Measurements from ENCODE around the gene GPR33.

DNA sequence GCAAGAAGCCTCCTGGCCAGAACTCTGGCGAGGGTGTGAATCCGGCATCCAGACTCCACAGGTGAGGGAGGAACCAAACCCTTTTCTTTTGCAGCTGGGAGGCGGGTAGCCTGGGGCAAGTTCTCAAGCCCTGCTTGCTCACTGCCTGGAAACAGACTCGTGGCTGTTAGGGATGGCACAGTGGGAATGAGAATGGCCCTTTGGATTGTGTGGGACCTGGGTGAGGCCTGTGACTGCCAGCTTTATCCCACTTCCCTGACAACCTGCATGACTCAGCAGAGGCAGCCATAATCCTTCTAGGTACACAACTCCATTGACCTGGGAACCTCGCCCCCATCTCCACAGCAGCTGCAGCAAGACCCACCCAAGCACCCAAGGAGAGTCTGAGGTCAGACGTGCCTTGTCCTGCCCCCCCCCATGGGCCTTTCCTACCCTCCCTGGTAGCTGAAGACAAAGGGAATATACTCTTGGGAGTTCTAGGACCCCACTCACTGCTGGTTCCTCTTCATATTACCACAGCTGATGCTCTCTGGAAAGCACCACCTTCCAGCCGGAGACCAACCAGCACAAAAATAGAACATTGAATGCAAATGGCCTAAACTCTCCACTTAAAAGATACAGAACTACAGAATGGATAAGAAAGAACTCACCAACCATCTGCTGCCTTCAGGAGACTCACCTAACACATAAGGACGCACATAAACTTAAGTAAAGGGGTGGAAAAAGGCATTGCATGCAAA lies 5.1 kb upstream of the GPR33 start:
- TF ChIP-seq, protein P1, sequence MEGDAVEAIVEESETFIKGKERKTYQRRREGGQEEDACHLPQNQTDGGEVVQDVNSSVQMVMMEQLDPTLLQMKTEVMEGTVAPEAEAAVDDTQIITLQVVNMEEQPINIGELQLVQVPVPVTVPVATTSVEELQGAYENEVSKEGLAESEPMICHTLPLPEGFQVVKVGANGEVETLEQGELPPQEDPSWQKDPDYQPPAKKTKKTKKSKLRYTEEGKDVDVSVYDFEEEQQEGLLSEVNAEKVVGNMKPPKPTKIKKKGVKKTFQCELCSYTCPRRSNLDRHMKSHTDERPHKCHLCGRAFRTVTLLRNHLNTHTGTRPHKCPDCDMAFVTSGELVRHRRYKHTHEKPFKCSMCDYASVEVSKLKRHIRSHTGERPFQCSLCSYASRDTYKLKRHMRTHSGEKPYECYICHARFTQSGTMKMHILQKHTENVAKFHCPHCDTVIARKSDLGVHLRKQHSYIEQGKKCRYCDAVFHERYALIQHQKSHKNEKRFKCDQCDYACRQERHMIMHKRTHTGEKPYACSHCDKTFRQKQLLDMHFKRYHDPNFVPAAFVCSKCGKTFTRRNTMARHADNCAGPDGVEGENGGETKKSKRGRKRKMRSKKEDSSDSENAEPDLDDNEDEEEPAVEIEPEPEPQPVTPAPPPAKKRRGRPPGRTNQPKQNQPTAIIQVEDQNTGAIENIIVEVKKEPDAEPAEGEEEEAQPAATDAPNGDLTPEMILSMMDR (IDR thresholded peaks at IDR 0.05; ENCODE audit: low read depth, low read length): no peak
- TF ChIP-seq POLR2A (IDR thresholded peaks at IDR 0.05; ENCODE audit: extremely low read depth, insufficient read length) (no peak), MYC (IDR thresholded peaks at IDR 0.05; ENCODE audit: low read depth, low read length) (no peak)
- TF ChIP-seq, protein P2, sequence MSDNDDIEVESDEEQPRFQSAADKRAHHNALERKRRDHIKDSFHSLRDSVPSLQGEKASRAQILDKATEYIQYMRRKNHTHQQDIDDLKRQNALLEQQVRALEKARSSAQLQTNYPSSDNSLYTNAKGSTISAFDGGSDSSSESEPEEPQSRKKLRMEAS (IDR thresholded peaks at IDR 0.05; ENCODE audit: low read depth, low read length): no peak

Measured in NB4 (cell line).